Pancreas (tissue), 10 donors: Measurements from ENCODE around the gene MED10. TPM values are rescaled to one million over a fixed set of nuclear protein-coding genes. Genes with fewer than 3 reads are reported as not detected.

ENCODE experiments used
- ATAC-seq, 4 donors: fragments of 200-7000 bp; cut with Tn5 transposase; one replicate each; pipeline versions ENCODE4 v1.8.0 to v1.9.1; 2020; ENCODE audit warnings: mild to moderate bottlenecking in 4 of 4, moderate library complexity in 4 of 4
- DNase-seq, 6 donors: peaks; one replicate each; pipeline ENCODE4 v3.0.0-alpha.2; 2020
- FAIRE-seq: peaks from 2 replicates; lab custom pipeline; 2012; peaks lifted over from hg19 to GRCh38; lab: Jason Lieb, UNC
- H3K27ac ChIP-seq, 4 donors: fragments of 200-600 bp; sonication (generic); 1 replicate in 3 of 4; 2 replicates in 1 of 4; pipeline versions ENCODE4 v1.5.0 to v1.8.0; 2020
- H3K27me3 ChIP-seq, 4 donors: fragments of 200-600 bp; one replicate each; pipeline ENCODE4 v1.8.0; 2021
- H3K36me3 ChIP-seq, 3 donors: fragments of 200-600 bp; sonication (generic) in 1 of 3; one replicate each; pipeline versions ENCODE4 v1.5.0 to v1.8.0; 2020 to 2021
- H3K4me1 ChIP-seq, 3 donors: fragments of 200-600 bp; one replicate each; pipeline ENCODE4 v1.8.0; 2021
- H3K4me3 ChIP-seq, 4 donors: fragments of 200-600 bp; sonication (generic) in 2 of 4; one replicate each; pipeline versions ENCODE4 v1.5.0 to v1.8.0; 2020 to 2021
- H3K9me3 ChIP-seq, 4 donors: fragments of 200-600 bp; one replicate each; pipeline ENCODE4 v1.8.0; 2021
- CTCF ChIP-seq, 4 donors: fragments of 200-600 bp; sonication (generic) in 3 of 4; IDR thresholded peaks; one replicate each; pipeline versions ENCODE4 v1.5.0 to v1.8.0; 2021; ENCODE audit warnings: antibody characterized with exemption in 4 of 4
- WGBS, 2 donors: extraction: QIAGEN DNeasy Blood & Tissue Kit; methylation state at CpG; one replicate each; pipeline ENCODE4 v1.1.7; 2013; 5-methylcytosine and 5-hydroxymethylcytosine counted together
- intact Hi-C, 3 donors: fragments of 100-400 bp; cut with DNase I; formaldehyde crosslinking; loops; one replicate each; pipeline versions ENCODE4 v1.11.1 to v1.14.2; 2022
- polyA plus RNA-seq, 2 donors: library from polyadenylated mRNA; stranded (reverse); fragments of 200-250 nt; gene quantifications; one replicate each; pipeline ENCODE4 v1.2.3, GENCODE V29; 2013
- total RNA-seq, 6 donors: library from RNA; stranded (reverse); fragmentation: NEBNext Ultra II Directional in 4 of 6; extraction: Animal tissue kit (Norgen Biotek cat#: 25700) in 4 of 6; gene quantifications; one replicate each; pipeline versions ENCODE4 v1.2.1 to v1.2.4, GENCODE V29; 2021 to 2023
- donor health status: healthy with polysubstance abuse.
- donor health status: DM: no; HTN: no; CAD: no; lungs with moderate emphysema.
- donor health status: DM: no; HTN: no; CAD: no.
- donor health status: control.
- donor health status: control.
- donor health status: Bipolar disorder and iron deficiency.
- donor health status: DM: yes; HTN: yes; CAD: no.
- donor health status: DM: no; HTN: no; CAD: no.
- donor health status: DM: no; HTN: no; CAD: no.
- donor health status: DM: yes; HTN: yes; CAD: no.

Gene MED10
- total and polyA plus RNA-seq, 8 donors: 10.9 to 25.1 (median 15.0) TPM

GRCh38 chr5:6401410-6401809 lies 23.1 kb upstream of the MED10 start:
- no peak for TF ChIP-seq CTCF (IDR thresholded peaks at IDR 0.05)
- no peaks in the 10 kb centered on the region for H3K4me1 ChIP-seq
- H3K27ac ChIP-seq: no peak overlapping the region
- 57 to 62% methylated on average over 2 of the region's 2 CpGs for WGBS, 2 donors
- intact Hi-C loops: no loop called here
- FAIRE-seq (no peak), ATAC-seq (no peak), DNase-seq (no peak)
- H3K9me3 ChIP-seq: no peaks in the 10 kb centered on the region
- H3K4me3 ChIP-seq: no peak overlapping the region
- H3K27me3 ChIP-seq: no peaks in the 10 kb centered on the region
- no peaks in the 10 kb centered on the region for H3K36me3 ChIP-seq

- TF ChIP-seq CTCF (IDR thresholded peaks at IDR 0.05): no peak
- FAIRE-seq: no peak
- Histone ChIP-seq H3K36me3 (no peaks in the 10 kb centered on the region), H3K4me3 (no peak overlapping the region), H3K27me3 (no peaks in the 10 kb centered on the region), H3K27ac (no peak overlapping the region), H3K9me3 (no peaks in the 10 kb centered on the region), H3K4me1 (no peaks in the 10 kb centered on the region)
- intact Hi-C loops: no loop called here
- no peak for DNase-seq
- 44 to 58% methylated on average over 13 of the region's 13 CpGs for WGBS, 2 donors
- no peak for ATAC-seq
Measured at GRCh38 chr5:6399980-6400910, 21.9 kb upstream of the MED10 start.

- intact Hi-C loops: no loop called here
- FAIRE-seq: no peak
- 72 to 79% methylated on average over 14 of the region's 14 CpGs for WGBS, 2 donors
Measured at GRCh38 chr5:6398570-6399230, 20.4 kb upstream of the MED10 start.

GRCh38 chr5:6397536-6398269 lies 19.4 kb upstream of the MED10 start:
- Histone ChIP-seq H3K27ac (no peak overlapping the region), H3K27me3 (no peaks in the 10 kb centered on the region), H3K36me3 (no peaks in the 10 kb centered on the region), H3K4me3 (no peak overlapping the region), H3K4me1 (no peaks in the 10 kb centered on the region), H3K9me3 (no peaks in the 10 kb centered on the region)
- intact Hi-C loops: no loop called here
- no peak for DNase-seq
- FAIRE-seq: no peak
- no peak for ATAC-seq
- TF ChIP-seq CTCF (IDR thresholded peaks at IDR 0.05): no peak
- 81 to 86% methylated on average over 15 of the region's 15 CpGs for WGBS, 2 donors

More at GRCh38 chr5:6398570-6399230, 20.4 kb upstream of the MED10 start:
- Histone ChIP-seq H3K27me3 (no peaks in the 10 kb centered on the region), H3K36me3 (no peaks in the 10 kb centered on the region), H3K9me3 (no peaks in the 10 kb centered on the region), H3K27ac (no peak overlapping the region), H3K4me1 (no peaks in the 10 kb centered on the region), H3K4me3 (no peak overlapping the region)
- DNase-seq (no peak), ATAC-seq (no peak)
- TF ChIP-seq CTCF (IDR thresholded peaks at IDR 0.05): no peak
